Kidney glomerular epithelial cell (primary cell): ENCODE results near the gene LPCAT2.
A peak's percentile ranks its signal among the peaks of the same experiment; 100 is the strongest.

Experiments
- DNase-seq: peaks from one replicate; lab custom pipeline; 2025; lab: John Stamatoyannopoulos, UW

LPCAT2 gene

DNA sequence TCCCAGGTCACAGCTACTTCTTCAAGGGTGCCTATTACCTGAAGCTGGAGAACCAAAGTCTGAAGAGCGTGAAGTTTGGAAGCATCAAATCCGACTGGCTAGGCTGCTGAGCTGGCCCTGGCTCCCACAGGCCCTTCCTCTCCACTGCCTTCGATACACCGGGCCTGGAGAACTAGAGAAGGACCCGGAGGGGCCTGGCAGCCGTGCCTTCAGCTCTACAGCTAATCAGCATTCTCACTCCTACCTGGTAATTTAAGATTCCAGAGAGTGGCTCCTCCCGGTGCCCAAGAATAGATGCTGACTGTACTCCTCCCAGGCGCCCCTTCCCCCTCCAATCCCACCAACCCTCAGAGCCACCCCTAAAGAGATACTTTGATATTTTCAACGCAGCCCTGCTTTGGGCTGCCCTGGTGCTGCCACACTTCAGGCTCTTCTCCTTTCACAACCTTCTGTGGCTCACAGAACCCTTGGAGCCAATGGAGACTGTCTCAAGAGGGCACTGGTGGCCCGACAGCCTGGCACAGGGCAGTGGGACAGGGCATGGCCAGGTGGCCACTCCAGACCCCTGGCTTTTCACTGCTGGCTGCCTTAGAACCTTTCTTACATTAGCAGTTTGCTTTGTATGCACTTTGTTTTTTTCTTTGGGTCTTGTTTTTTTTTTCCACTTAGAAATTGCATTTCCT is 3.4 kb upstream of the LPCAT2 start:
- DNase-seq = no peak

DNA sequence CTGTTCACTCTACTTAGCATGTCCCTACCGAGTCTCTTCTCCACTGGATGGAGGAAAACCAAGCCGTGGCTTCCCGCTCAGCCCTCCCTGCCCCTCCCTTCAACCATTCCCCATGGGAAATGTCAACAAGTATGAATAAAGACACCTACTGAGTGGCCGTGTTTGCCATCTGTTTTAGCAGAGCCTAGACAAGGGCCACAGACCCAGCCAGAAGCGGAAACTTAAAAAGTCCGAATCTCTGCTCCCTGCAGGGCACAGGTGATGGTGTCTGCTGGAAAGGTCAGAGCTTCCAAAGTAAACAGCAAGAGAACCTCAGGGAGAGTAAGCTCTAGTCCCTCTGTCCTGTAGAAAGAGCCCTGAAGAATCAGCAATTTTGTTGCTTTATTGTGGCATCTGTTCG is 2.8 kb upstream of the LPCAT2 start:
- DNase-seq = no peak

- DNase-seq = no peak
Observed at GRCh38 chr16:55506708-55507107, 2.2 kb upstream of the LPCAT2 start.

GRCh38 chr16:55508271-55508921 is 476 bp upstream of the LPCAT2 start:
- DNase-seq = no peak

DNA sequence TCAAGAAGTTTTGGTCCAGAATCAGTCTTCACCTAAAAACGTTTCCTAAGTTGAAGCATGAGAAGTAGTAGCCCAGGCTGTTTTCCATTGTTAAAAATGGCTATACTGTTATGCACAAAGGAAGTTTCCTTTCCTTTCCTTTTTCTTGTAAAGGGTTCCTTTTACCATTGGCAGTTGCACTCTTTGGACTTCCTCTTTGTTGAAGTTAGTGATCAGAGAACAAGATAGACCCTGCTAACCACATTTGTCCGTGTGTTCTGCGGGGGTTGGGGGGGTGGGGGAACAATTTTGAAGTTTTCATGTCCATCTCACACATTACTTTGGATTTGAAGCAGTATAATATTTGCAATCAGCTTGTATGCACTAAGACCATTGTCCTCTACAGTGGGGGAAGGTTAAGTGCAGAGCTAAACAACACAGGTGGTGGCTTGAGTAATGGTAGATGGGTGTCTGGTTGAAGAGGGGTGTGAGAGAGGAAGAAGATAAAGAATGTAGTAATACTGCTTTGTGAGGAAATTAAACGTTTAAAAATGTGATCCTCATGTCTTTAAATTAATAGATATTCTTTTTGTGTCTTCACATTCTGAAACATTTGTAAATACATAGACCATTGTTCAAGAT is 1.4 kb downstream of the LPCAT2 start:
- DNase-seq = no peak

- no peak for DNase-seq
Observed at GRCh38 chr16:55512941-55513340, 4.1 kb downstream of the LPCAT2 start.

DNA sequence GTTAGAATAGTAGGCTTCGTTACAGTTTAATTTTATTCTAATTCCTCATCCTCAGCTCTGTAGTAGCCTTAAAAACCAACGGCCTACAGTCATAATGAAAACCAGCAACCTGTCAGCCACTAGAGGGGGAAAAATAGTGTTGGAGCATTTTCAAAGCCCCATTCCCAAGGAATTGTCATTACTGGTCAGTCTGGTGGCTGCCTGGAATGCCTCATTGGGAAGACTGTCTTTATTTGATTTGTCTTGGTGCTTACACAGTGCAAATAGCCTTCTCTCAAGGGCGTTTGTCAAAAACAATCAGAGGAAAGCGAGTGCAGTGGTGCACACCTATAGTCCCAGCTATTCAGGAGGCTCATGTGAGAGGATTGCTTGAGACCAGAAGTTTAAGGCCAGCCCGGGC is 4.7 kb downstream of the LPCAT2 start:
- no peak for DNase-seq

- DNase-seq = no peak
Observed at GRCh38 chr16:55515111-55515510, 6.2 kb downstream of the LPCAT2 start.

DNA sequence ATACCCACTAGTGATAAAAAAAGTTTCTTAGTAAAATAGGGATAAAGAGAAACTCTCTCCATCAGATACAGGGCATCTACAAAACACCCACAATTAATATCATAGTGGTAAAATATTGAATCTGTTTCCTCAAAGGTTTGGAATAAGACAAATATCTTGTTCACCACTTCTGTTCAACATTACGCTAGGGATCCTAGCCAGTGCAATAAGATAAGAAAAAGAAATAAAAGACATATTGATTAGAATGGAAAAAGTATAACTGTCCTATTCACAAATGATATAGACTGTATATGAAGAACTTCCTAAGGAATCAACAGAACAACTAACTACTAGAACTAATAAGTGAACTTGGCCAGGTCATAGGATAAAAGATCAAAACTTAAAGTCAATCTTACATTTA is 12.9 kb downstream of the LPCAT2 start:
- DNase-seq = no peak

DNA sequence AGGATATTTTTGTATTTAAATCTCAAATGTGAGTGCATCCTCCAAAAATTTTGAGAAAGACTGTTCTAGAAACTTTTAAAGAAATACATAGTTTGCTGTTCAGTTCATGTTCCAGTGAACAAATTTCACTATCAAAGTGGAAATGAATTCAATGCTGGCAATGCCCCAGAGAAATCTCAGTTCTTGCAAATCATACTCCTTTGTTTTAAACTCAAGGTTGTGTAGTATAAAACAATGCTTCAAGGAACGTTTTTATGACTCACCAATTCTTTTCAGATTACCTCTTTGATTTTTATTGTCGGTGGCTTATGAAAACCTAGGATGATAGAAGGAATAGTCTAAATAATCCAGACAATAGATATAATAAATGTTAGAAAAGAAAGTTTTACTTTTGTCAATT is 17.6 kb downstream of the LPCAT2 start:
- DNase-seq = no peak

- no peak for DNase-seq
Observed at GRCh38 chr16:55527885-55528284, 19.0 kb downstream of the LPCAT2 start.

GRCh38 chr16:55529018-55529417 is 20.1 kb downstream of the LPCAT2 start:
- no peak for DNase-seq

DNA sequence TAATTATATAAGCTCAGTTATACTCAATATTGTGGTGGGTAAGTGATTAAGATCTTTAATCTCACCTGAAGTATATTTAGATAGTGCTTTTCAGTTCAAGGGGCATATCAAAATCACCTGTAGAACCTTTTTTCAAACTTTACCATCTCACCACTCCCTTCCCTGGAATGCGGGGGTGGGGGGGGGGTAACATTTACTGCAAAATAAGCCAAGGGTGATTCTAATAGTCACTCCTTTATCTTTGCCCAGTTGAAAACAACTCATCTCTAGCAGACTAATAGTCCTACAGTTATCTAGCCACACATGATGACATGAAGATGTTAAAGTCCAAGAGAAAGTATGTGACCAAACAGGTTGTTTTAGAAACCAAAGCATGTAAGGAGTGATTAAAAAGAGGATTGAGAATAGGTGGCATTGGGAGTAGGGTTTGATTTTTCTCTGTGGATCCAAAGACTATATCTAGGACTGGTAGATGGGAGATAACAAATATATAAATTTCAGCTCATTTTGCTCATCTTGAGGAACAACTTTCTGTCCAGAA is 21.5 kb downstream of the LPCAT2 start:
- no peak for DNase-seq

- DNase-seq = no peak
Observed at GRCh38 chr16:55532227-55532626, 23.4 kb downstream of the LPCAT2 start.

GRCh38 chr16:55534756-55535155 is 25.9 kb downstream of the LPCAT2 start:
- DNase-seq = no peak

- no peak for DNase-seq
Observed at GRCh38 chr16:55539049-55539448, 30.2 kb downstream of the LPCAT2 start.

DNA sequence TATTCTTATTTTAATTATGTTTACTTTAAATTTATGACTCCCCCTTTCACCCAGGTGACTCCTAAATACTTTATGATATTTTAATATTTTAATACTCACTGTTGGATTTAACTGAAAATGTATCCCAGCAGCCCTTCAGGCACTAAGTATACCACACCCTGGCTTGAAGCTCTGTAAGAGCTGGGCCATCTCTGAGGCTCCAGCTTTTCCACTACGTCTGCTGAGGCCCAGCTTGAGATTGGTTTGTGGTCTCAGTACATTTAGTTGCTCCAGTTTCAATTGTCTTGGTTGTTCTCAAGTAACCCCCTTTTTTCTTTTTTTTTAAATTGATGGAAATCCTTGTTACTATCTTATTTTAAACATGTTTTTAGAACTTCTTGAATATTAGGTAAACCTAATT is 30.6 kb downstream of the LPCAT2 start:
- no peak for DNase-seq

DNA sequence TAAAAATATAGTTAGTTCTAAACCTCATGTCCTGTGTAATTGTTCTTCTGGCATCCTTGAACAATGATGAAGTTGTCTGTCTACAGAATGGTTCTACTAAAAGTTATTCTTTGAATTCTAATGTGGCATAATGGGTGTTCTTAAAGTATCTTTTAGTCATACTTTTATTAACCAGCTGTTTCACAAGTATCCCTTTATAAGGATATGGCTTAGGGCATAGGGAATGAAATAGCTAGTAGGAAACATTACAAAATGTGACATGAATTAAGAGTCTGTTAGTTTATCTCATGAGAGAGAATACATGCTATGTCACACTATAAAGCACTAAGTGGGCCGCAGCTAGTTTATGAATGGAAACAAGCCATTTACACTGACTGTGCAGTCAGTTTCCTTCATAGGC is 31.3 kb downstream of the LPCAT2 start:
- no peak for DNase-seq

- peak; percentile 54 for DNase-seq
Observed at GRCh38 chr16:55542459-55543082, 33.7 kb downstream of the LPCAT2 start.

GRCh38 chr16:55543472-55543871 is 34.6 kb downstream of the LPCAT2 start:
- DNase-seq = peak; percentile 25

- peak; percentile 72 for DNase-seq
Observed at GRCh38 chr16:55552621-55553020, 43.7 kb downstream of the LPCAT2 start.

- DNase-seq = no peak
Observed at GRCh38 chr16:55555436-55555835, 46.6 kb downstream of the LPCAT2 start.

GRCh38 chr16:55557186-55557585 is 48.3 kb downstream of the LPCAT2 start:
- no peak for DNase-seq
